ENCODE results near the gene HCN4.

DNA sequence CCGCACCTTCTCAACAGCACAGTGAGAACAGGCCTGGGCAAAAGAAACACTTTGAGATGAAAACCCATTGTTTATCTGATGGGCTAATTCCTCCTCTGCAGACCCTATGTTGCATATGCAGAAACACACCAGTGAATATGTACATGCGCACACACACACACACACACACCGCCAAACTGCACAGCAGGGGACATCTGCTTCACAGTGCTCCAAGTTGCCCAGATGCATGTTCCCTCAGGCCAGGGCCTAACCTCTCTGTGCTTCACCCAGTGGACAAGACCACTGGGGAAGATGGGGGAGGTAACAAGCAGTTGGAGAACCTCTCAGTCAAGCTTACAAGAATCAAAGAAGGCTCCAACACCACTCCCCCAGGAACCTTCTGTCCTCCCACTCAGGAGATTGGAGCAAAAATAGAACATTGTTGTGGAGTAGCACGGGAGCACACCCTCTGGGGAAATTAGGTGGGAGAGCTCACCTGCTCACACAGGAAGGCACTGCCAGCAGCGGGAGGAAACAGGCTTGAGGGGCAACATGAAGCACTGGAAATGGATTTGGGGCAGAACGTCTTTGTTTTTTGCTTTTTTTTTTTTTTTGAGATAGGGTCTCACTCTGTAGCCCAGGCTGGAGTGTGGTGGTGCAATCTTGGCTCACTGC is 13.0 kb downstream of the HCN4 start:
- TF ChIP-seq CTCF (IDR thresholded peaks at IDR 0.05 in 8 of 11, conservative IDR thresholded peaks at IDR 0.05 in 3 of 11) = no peak
- no peak for TF ChIP-seq POLR2A (IDR thresholded peaks at IDR 0.05)
- TF ChIP-seq POLR2AphosphoS5 (IDR thresholded peaks at IDR 0.05) = no peak

Data from spleen (tissue), 7 donors.